GM18873 (cell line): Measurements from ENCODE around the gene SCLY.

Source experiments
- ATAC-seq: cut with Tn5 transposase; IDR thresholded peaks from one replicate; pipeline ENCODE4 v1.9.1; 2021; ENCODE audit warnings: mild to moderate bottlenecking, moderate library complexity, moderate number of reproducible peaks; ENCODE audit not compliant: unreplicated experiment, low FRiP score

The SCLY gene

GRCh38 chr2:238134393-238134785, 73.6 kb downstream of the SCLY start:
- ATAC-seq: no peak

GRCh38 chr2:238135601-238136150, 74.9 kb downstream of the SCLY start:
- no peak for ATAC-seq

GRCh38 chr2:238136820-238137537, 76.2 kb downstream of the SCLY start:
- ATAC-seq: no peak

DNA sequence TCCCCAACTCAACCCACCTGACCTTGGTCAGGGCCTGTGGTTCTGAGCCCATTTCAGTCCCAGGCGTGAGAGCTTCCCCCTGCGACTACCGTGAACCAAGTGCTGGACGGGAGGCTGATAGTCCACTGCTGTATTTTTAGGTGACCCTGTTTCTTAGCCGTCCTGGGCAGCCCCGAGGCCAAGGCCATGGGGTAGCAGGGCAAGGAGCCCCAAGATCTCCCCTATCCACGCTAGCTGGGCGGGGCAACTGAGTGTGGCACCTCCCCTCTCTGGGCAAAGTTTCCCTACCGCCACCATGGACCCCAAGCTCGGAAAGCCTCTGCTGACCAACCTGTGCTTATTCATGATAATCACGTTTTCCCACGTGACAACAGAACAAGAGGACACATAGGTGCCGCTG, 77.1 kb downstream of the SCLY start:
- no peak for ATAC-seq

DNA sequence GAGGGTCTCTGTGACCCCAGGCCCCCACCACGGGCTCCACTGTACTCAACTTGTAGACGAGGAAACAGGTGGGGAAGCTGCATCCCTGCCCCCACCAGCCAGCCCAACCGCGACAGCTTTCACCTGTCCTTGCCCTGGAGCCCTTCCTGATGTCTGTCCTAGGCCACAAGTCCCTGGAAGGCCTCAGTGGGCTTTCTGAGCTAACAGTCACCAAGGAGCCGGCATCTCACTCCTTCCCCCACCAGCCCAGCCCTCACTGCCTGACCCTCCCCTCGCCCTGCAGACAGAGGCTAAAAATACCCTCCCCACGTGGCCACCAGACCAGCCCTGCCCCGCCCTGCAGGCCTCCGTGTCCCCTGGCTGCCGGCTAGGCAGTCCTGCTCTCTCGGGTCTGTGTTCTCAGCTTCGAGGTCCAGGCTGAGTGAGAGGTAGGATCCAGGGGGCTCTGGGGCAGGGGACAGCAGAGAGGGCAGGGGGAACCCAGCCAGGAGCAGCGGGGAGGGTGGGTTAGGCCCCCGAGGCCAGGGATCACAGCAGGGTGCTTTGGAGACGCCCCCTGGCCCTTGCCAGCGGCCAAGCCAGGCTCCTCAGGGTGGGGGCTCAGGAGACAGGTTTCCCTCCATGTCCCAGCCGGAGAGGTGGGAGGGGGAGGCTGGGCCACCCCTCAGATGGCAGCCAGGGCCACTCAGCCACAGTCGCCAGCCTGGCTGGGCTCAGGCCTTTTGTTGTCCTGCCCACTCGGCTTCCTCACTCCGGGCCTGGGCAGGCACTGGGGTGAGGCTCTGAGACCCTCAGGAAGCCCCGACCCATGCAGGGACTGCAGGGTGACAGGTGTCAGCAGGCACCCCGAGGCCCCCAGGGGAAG, 77.8 kb downstream of the SCLY start, which contains the start of gene KLHL30:
Gene KLHL30 (plus strand): TSS at position 338 of the 865 bp plus-strand sequence. CDS start 2,087 bp downstream, outside the sequence.
- no peak for ATAC-seq

DNA sequence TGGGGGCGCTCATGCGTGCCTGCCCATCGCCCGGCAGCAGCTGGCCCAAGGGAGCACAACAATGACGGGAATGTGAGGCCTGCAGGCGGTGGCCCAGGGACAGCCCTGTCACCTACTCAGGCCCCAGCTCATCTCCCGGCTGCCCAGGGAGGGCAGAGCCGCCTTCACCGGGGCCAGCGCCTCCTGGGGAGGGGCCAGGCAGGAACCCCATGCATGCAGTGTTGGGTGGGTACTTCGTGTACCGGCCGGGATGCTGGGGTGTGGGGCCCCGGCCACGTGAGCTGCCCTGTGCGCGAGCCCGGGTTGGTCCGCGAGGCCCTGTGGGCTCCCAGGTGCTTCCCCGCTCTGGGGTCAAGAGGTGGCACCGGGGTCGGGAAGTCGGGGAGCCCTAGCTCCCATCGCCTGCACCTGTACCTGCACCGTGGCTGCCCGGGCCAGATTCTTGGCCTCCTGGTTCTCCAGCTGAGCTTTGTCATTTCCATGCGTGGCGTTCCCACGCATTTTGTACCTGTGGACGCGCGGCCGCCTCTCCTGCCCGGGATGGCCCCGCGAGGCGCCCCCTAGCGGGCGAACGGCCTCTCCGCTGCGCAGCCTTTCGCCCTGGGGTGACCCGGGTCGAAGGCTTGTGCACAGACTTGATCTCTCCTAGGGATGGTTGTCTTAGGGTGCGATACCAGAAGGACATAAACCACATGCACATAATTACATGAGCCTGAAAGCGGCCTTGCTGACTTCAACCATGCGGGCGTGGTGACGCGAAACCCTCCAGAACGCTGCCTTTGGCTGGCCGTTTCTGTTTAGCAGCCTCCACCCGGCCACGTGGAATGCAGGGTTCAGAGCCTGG, 78.6 kb downstream of the SCLY start:
- ATAC-seq: no peak

- ATAC-seq: no peak
Observed at GRCh38 chr2:238140040-238140439, 79.2 kb downstream of the SCLY start.

DNA sequence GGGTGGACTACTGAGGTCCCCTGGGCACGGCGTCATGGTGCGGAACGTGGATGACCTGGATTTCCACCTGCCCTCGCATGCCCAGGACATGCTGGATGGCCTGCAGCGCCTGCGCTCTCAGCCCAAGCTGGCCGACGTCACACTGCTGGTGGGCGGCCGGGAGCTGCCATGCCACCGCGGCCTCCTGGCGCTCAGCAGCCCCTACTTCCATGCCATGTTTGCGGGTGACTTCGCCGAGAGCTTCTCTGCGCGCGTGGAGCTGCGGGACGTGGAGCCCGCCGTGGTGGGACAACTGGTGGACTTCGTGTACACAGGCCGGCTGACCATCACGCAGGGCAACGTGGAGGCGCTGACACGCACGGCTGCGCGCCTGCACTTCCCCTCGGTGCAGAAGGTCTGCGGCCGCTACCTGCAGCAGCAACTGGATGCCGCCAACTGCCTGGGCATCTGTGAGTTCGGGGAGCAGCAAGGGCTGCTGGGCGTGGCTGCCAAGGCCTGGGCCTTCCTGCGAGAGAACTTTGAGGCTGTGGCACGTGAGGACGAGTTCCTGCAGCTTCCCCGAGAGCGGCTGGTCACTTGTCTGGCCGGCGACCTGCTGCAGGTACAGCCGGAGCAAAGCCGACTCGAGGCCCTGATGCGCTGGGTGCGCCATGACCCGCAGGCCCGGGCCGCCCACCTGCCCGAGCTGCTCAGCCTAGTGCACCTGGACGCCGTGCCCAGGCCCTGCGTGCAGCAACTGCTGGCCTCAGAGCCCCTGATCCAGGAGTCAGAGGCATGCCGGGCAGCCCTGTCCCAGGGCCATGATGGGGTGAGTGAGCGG, 80.1 kb downstream of the SCLY start:
- no peak for ATAC-seq

DNA sequence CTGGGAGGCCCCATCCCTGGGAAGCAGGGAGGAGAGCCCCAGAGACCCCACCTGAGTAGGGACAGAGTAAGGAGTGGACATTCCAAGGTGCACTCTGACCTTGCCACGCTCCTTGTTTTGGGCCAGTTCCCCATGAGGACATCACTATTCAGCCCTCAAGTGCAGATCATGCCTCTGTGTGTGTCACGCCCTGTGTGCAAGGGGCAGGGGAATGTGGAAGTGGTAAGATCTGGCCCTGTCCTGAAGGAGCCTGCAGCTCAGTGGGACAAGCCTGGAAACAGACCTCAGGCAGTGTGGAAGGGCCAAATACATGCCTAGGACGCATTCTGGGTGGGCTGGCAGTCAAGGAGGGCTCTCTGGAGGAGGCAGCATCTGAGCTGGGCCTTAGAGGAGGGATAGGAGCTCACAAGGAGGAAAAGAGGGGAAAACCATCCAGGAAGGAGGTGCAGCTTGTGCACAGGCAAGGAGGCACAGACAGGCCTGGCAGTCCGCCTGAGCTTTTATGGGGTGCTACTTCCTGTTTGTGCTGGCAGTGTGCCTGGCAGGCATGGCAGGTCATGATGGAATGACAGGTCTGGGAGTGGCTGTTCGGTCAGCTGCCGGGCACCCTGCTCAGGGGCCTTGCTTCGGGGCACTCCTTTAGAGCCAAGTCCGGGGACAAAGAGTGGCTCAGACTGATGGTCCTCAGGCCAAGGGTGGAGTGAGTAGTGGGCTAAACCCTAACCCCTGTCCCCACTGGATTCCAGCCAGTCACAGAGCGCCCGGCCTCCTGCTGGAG, 80.9 kb downstream of the SCLY start:
- no peak for ATAC-seq

DNA sequence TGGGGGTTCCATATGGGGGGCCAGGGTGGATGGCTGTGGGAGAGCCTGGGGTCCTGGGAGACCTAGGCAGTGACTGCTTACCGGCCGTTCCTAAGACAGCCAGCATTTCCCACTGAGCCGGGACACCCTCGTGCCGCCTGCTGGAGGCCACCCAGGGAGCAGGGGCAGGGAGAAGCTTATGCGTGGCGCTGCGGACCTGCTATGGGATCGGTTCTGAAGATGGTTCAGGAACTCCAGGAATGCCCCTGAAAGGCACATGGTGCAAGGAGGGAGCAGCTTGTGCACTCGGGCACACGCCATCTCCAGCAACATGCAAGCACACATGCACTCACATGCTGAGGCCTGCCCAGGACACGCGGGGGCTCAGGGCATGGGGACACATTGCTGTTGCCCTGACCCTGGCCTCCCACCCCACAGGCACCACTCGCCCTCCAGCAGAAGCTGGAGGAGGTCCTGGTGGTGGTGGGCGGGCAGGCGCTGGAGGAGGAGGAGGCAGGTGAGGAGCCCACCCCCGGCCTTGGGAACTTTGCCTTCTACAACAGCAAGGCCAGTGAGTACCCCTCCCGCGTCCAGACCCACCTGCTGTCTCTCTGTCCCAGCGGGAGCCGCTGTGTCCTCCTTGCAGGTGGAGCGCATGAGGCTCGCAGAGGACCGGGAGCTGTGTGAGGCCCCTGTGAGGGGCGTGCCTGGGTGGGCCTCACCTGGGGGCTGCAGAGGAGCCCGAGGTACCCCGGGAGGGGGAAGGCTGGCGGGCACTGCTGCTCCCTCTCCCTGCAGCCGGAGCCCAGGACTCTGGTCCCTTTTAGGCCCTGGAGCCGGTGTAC, 81.8 kb downstream of the SCLY start:
- ATAC-seq: no peak

- ATAC-seq: no peak
Observed at GRCh38 chr2:238143239-238143951, 82.6 kb downstream of the SCLY start.

- no peak for ATAC-seq
Observed at GRCh38 chr2:238144262-238144661, 83.5 kb downstream of the SCLY start.

- no peak for ATAC-seq
Observed at GRCh38 chr2:238145046-238145445, 84.2 kb downstream of the SCLY start.

DNA sequence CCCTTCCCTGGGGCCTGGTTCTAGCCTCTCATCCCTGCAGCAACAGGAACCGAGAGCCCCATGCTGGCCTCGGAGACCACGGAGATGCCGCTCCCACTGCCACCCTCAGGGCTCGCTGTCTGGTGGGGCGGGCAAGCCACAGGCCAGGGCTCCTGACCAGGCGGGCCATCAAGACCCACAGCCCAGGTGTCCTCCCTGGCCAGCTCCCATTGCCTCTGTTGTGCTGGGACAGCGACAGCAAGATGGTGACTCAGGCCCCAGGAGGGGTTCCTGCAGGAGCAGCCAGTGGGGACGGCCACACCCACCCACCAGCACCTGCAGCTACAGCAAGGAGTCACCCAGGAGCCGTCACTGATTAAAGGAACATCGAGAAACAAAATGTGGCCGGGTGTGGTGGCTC, 85.0 kb downstream of the SCLY start:
- no peak for ATAC-seq

- no peak for ATAC-seq
Observed at GRCh38 chr2:238146884-238147544, 86.2 kb downstream of the SCLY start.

DNA sequence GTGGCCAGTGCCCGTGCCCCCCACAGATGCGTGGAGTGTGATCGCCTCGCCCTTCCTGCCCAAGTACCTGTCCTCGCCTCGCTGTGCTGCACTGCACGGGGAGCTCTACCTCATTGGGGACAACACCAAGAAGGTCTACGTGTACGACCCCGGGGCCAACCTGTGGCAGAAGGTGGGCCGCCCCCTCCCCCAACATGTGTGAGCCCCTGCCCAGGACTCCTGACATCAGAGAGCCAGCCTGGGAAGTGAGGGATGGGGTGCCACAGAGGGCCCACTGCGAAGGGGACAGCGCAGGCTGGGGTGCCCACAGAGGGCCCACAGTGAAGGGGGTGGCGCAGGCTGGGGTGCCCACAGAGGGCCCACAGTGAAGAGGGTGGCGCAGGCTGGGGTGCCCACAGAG, 88.2 kb downstream of the SCLY start:
- ATAC-seq: no peak
